Stimulated activated CD4-positive, alpha-beta T cell treated with anti-CD3 and anti-CD28 coated beads, Interleukin-2, amount 100 ng/mL, for 4 hours (primary cell): ENCODE data around the gene RPA3.

Experiments used
- DNase-seq: peaks from one replicate; pipeline ENCODE4 v3.0.0-alpha.2; 2020; ENCODE audit warnings: low read depth

Gene RPA3

DNA sequence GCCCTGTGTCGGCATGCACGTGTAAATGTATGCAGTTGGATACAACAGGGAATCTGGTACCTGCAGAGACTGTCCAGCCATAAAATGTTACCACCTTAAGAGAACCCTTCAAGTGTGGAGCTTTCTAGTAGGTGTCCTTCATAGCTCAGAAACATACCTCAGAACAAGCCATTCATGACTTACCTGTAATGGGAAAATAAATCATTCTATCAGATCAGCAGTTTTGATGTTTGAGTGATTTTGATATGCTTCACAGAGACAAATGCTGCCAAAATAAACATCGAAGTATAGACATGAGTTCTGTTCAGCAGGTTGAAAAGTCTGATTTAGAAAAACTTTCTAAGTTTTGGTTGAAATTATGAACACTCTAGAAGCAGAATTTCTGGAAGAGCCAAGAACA lies 111.4 kb downstream of the RPA3 start:
- DNase-seq: no peak

DNA sequence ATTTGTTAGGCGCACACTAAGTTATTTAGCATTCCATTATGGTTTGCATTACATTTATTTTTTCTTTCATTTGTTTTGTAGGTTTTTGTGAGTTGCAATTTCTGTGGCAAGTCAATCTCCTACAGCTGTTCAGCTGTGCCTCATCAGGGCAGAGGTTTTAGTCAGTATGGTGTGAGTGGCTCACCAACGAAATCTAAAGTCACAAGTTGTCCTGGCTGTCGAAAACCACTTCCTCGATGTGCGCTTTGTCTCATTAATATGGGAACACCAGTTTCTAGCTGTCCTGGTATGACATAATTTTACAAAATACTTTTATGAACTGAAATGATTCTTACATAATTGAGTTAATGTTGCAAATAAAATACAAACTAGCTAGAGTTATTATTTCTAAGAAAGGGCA lies 122.2 kb downstream of the RPA3 start:
- no peak for DNase-seq

DNA sequence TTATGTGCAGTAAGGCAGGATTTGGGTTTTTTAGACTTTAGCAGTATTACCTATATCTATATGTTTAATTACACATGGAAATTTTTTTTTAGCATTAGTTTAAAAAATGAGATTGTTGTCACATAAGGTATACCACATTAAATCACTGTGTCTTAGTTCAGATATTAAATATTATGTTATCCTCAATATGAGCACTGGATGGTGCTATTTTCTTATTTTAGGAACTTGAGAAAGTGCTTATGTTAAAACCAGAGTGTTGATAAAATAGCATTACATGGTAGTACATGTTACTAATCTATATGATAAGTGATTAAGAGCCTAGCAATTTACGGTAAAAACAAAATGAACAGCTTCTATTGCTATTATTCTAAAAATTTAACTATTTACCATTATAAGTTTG lies 123.0 kb downstream of the RPA3 start:
- no peak for DNase-seq
